AG04449 (cell line): Measurements from ENCODE around the gene DCANP1.

Source experiments
- CTCF ChIA-PET: fragments of 350-600 bp; formaldehyde crosslinking; extraction: SDS; loops from one replicate; lab custom pipeline; 2021; ENCODE audit warnings: antibody characterized with exemption; lab: Yijun Ruan, JAX
- POLR2A ChIA-PET: fragments of 400-600, 350-600 bp; formaldehyde crosslinking; extraction: SDS; loops from one replicate; lab custom pipeline; 2020; ENCODE audit warnings: antibody characterized with exemption, inconsistent platforms; lab: Yijun Ruan, JAX
- DNase-seq: peaks from one replicate; pipeline ENCODE4 v3.0.0-alpha.2; 2010; ENCODE audit warnings: low read depth, low spot score
- H3K4me3 ChIP-seq: 2 replicates; pipeline ENCODE4 v1.5.1; 2011; ENCODE audit warnings: low read depth, mild to moderate bottlenecking, control low read depth, low read length
- TF ChIP-seq, protein P1 (sequence below): IDR thresholded peaks from one replicate; pipeline ENCODE4 v1.5.1; 2011; ENCODE audit warnings: mild to moderate bottlenecking, moderate library complexity, low read length, control low read depth, inconsistent platforms; ENCODE audit not compliant: insufficient read depth; ENCODE audit errors: missing control alignments

DCANP1 gene

DNA sequence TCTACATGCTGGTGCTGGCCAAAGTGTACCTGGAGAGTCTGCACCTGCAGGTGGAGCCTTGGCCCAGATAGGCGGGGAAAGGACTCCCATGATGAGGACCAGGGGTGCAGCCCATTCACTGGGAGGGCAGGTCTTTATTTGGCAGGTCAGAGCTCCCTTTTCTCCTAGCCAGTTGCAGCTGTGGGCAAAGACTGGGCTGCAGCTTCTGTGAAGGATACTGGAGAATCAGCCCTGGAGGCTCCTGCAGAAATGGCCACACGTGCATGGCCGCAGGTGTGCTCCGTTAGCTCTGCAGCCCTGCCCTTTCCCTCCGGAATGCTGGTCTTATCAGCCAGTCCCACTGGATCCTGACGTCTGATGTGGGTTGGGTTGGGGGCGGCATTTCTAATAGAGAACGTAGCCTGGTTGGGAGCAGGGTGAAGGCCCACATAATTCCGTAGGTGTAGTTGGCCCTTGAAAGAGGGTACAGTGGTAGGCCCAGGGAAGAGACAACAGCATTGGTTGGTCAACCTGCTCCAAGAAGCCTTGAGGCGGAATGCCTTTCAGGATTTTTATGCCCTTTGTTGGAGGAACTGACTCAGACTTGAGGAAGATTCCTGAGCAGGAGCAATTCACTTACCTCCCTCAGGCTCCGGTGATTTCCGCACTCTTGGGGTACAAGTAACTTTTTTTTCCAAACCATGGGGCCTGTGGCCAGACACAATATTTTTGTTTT, 27.0 kb upstream of the DCANP1 start:
- TF ChIP-seq, protein P1, sequence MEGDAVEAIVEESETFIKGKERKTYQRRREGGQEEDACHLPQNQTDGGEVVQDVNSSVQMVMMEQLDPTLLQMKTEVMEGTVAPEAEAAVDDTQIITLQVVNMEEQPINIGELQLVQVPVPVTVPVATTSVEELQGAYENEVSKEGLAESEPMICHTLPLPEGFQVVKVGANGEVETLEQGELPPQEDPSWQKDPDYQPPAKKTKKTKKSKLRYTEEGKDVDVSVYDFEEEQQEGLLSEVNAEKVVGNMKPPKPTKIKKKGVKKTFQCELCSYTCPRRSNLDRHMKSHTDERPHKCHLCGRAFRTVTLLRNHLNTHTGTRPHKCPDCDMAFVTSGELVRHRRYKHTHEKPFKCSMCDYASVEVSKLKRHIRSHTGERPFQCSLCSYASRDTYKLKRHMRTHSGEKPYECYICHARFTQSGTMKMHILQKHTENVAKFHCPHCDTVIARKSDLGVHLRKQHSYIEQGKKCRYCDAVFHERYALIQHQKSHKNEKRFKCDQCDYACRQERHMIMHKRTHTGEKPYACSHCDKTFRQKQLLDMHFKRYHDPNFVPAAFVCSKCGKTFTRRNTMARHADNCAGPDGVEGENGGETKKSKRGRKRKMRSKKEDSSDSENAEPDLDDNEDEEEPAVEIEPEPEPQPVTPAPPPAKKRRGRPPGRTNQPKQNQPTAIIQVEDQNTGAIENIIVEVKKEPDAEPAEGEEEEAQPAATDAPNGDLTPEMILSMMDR, result no peak
- CTCF ChIA-PET, result interaction anchor here (2.3 to 37.5 kb wide), 3 partner anchors 10 to 87 kb away, joined by 13 to 2422 read pairs (median 114); partner anchors contain the start of gene CXCL14
- POLR2A ChIA-PET, result no interaction called here
- no peak overlapping the region for H3K4me3 ChIP-seq
- no peak for DNase-seq

DNA sequence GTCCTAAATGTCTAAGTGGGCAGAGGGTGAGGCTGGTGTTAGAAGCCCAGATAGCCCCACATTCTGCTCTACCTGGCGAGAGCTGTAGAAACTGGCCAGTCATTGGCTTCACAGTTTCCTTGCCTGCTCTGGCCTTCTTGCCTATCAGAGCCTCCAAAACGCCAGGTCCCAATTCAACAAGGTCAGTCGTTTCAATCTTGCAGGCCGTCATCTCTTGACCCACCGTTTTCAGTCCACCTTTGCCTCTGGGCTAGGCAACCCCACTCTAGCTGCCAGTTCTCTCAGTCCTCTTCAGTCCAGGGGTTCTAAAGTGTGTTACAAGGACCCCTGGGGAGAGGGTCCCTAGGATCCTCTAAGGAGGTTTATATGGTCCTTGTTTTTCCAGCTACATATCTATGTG, 25.0 kb upstream of the DCANP1 start:
- no peak for DNase-seq
- no peak overlapping the region for H3K4me3 ChIP-seq
- CTCF ChIA-PET, result interaction anchor here (0.8 to 37.5 kb wide), 4 partner anchors 10 to 89 kb away, joined by 4 to 2422 read pairs (median 18); partner anchors contain the start of gene CXCL14
- TF ChIP-seq, protein P1, result no peak
- POLR2A ChIA-PET, result no interaction called here

DNA sequence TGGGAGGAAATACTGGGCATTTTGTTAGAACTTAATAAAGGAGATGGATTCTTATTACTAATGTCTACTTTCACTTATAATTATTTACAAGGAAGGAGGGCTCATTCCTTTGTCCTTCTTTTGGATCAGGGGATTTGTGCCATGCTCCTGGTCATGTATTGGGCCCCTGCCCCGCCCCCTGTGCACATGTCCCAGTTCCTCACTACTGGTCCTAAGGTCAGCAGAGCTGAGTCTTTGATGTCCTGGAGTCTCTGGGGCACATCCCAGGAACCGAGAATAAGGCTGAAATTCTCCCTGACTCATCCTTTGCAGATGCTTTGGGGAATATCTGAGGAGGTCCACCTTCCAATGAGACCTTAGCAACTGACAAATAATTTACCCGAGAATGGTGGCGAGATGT, 24.6 kb upstream of the DCANP1 start:
- TF ChIP-seq, protein P1, result no peak
- ChIA-PET CTCF (interaction anchor here (0.8 to 37.5 kb wide), 4 partner anchors 10 to 90 kb away, joined by 4 to 2422 read pairs (median 18); partner anchors contain the start of gene CXCL14), POLR2A (no interaction called here)
- H3K4me3 ChIP-seq, result no peak overlapping the region
- no peak for DNase-seq

DNA sequence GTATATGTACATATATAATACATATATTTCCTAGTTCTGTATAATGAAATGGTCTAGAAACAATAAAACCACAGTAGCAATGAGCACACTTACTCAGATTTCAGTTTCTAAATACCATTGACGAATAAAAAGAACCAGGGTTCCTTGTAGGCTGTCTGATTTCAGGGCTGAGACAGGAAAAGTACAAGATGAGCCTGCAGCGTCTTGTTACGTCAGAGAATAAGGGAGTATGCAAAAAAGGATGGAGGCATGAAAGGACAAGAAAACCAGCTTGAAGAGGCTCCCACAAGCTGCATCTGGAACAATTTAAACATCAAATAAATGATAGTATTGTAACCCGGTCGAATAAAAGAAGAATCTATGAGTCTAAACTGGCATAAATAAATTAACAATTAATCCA, 22.8 kb upstream of the DCANP1 start:
- TF ChIP-seq, protein P1, result no peak
- POLR2A ChIA-PET, result no interaction called here
- no peak for DNase-seq
- no peak overlapping the region for H3K4me3 ChIP-seq
- CTCF ChIA-PET, result interaction anchor here (1.1 to 37.5 kb wide), 4 partner anchors 9 to 92 kb away, joined by 3 to 2422 read pairs (median 20); partner anchors contain the start of gene CXCL14

DNA sequence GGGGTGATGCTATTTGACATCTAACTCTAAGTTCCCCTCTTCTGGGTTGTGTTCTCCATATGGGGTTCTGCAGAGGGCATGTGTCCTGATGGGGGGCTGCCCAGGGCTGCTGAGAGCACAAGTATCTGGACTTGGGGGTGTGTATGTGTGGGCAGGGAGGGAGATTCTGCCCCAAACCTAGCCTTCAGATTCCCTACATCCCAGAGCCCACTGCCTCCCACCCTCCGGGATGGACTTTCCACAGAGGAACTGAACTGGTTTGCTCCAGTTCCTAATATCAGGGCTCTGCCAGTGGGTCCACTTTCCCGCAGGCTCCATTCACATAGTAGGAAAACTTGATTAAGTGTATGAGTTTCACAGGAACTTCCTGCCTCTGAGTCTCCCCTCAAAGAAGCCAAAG, 21.4 kb upstream of the DCANP1 start:
- POLR2A ChIA-PET, result no interaction called here

DNA sequence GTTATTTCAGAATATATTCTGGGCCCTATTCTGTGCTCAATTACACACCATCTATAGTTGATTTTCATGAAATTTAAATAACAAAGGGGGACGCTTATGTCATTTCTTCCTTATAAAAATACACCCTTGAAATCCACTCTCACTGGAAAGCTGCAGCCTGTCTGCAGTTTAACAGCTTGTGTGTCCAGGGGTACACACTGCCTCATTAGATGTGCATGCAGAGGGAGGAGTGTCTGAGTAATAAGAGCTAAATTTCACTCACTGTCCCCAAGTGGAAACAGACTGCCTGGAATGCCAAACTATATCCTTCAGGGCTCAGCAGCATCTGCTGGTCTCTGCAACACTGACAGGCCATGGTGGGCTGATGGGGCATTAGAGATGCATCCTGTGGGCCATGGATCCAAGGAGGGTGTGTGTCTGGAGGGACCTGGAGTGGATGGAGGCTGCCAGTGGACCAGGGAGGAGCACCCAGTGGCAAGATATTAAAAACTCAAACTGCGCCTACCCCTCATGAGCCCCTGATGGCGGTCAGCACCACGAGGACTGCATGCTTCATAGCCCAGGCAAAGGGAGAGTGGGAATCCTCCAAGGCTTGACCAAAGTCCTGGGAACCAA, 20.8 kb upstream of the DCANP1 start:
- no peak for DNase-seq
- CTCF ChIA-PET, result interaction anchor here (1.0 to 37.5 kb wide), 7 partner anchors 9 to 362 kb away, joined by 3 to 2422 read pairs (median 31); partner anchors contain the start of gene CXCL14
- POLR2A ChIA-PET, result no interaction called here
- no peak overlapping the region for H3K4me3 ChIP-seq
- TF ChIP-seq, protein P1, result no peak

More for the DNA sequence above, 21.4 kb upstream of the DCANP1 start:
- TF ChIP-seq, protein P1, result no peak
- no peak overlapping the region for H3K4me3 ChIP-seq
- CTCF ChIA-PET, result interaction anchor here (1.0 to 37.5 kb wide), 5 partner anchors 8 to 362 kb away, joined by 3 to 2422 read pairs (median 30); partner anchors contain the start of gene CXCL14
- DNase-seq, result no peak
